ENCODE results near the gene TMEM208.

- TF ChIP-seq, protein P1, sequence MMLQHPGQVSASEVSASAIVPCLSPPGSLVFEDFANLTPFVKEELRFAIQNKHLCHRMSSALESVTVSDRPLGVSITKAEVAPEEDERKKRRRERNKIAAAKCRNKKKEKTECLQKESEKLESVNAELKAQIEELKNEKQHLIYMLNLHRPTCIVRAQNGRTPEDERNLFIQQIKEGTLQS (IDR thresholded peaks at IDR 0.05): no peak
- TF ChIP-seq HNF4A (conservative IDR thresholded peaks at IDR 0.05): no peak
- TF ChIP-seq, protein P2, sequence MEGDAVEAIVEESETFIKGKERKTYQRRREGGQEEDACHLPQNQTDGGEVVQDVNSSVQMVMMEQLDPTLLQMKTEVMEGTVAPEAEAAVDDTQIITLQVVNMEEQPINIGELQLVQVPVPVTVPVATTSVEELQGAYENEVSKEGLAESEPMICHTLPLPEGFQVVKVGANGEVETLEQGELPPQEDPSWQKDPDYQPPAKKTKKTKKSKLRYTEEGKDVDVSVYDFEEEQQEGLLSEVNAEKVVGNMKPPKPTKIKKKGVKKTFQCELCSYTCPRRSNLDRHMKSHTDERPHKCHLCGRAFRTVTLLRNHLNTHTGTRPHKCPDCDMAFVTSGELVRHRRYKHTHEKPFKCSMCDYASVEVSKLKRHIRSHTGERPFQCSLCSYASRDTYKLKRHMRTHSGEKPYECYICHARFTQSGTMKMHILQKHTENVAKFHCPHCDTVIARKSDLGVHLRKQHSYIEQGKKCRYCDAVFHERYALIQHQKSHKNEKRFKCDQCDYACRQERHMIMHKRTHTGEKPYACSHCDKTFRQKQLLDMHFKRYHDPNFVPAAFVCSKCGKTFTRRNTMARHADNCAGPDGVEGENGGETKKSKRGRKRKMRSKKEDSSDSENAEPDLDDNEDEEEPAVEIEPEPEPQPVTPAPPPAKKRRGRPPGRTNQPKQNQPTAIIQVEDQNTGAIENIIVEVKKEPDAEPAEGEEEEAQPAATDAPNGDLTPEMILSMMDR (IDR thresholded peaks at IDR 0.05; ENCODE audit: low read depth, low read length, missing input control): no peak
- no peak for TF ChIP-seq RAD21 (IDR thresholded peaks at IDR 0.05)
- no peak for TF ChIP-seq NR2F2 (IDR thresholded peaks at IDR 0.05)
Observed at GRCh38 chr16:67245186-67245585, 18.3 kb downstream of the TMEM208 start.
